H1 (cell line): ENCODE measurements around the gene RNF133. TPM values are rescaled to one million over a fixed set of nuclear protein-coding genes. Genes with fewer than 3 reads are reported as not detected.

Source experiments
- CREB1 ChIP-seq: IDR thresholded peaks from 2 replicates; pipeline ENCODE4 v1.6.1; 2012; ENCODE audit warnings: inconsistent platforms
- FOSL1 ChIP-seq: IDR thresholded peaks from 2 replicates; pipeline ENCODE4 v1.6.1; 2011; ENCODE audit warnings: mild to moderate bottlenecking, low read depth, low read length, moderate library complexity; ENCODE audit not compliant: insufficient read depth
- SAP30 ChIP-seq: fragments of 300-600 bp; sonication (generic); IDR thresholded peaks from 2 replicates; pipeline ENCODE4 v1.7.1; 2012; ENCODE audit warnings: low read length, moderate library complexity, mild to moderate bottlenecking, inconsistent platforms; ENCODE audit not compliant: insufficient read depth, insufficient replicate concordance
- TAF1 ChIP-seq: IDR thresholded peaks from 2 replicates; pipeline ENCODE4 v1.6.1; 2011; ENCODE audit warnings: mild to moderate bottlenecking, low read depth, low read length
- TCF12 ChIP-seq: IDR thresholded peaks from 2 replicates; pipeline ENCODE4 v1.6.1; 2011; ENCODE audit warnings: low read depth, mild to moderate bottlenecking, low read length
- polyA plus RNA-seq, 7 experiments: library from polyadenylated mRNA; depleted of rRNA in 3 of 7; stranded (reverse) in 5 of 7; unstranded in 2 of 7; fragments of >200 nt in 5 of 7; fragments of 200-250 nt in 2 of 7; gene quantifications; 1 replicate in 5 of 7; 2 replicates in 1 of 7; 4 replicates in 1 of 7; pipeline versions ENCODE4 v1.2.1 to v1.2.3, GENCODE V29; 2011 to 2013; ENCODE audit warnings: missing spikeins in 2 of 7, mixed read lengths in 2 of 7
- total RNA-seq: library from RNA; stranded (reverse); fragmentation: NEBNext Ultra II Directional; extraction: Animal tissue kit (Norgen Biotek cat#: 25700); gene quantifications from 2 replicates; pipeline ENCODE4 v1.2.1, GENCODE V29; 2021
- TF ChIP-seq, protein P1 (sequence below), 3 experiments: IDR thresholded peaks; 1 replicate in 2 of 3; 2 replicates in 1 of 3; pipeline versions ENCODE4 v1.5.1 to v1.6.1; 2011; ENCODE audit warnings: low read length in 3 of 3, mild to moderate bottlenecking in 3 of 3, inconsistent platforms in 2 of 3, low read depth in 1 of 3, moderate library complexity in 1 of 3; ENCODE audit not compliant: insufficient read depth in 1 of 3; ENCODE audit errors: control extremely low read depth in 1 of 3

Gene RNF133
- total and polyA plus RNA-seq, 2 of the 8 experiments (the other 6 are each of a cell fraction or from before 2014, with no cell fraction given): 0.09 to 0.39 TPM

DNA sequence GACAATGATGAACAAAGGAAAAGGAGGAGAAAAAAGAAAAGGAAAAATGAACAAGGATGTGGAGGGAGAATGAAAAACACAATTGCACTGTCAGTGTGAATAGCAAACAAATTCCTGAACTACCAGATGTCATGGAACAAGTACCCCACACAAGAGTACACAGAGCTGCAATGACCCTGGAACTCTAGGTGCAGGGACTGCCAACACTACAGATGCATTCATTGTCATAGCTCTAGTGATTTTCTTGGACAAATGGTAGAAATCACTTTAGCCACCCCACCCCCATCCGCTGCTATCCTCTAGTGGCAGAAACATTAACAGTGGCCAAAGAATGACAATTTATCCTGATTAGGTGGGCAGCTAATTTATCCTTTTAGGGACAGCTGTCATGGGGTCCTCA lies 3.1 kb downstream of the RNF133 start (continued):
- TF ChIP-seq SAP30 (no peak), TAF1 (no peak), FOSL1 (no peak), TCF12 (no peak), CREB1 (no peak)
- TF ChIP-seq, protein P1, sequence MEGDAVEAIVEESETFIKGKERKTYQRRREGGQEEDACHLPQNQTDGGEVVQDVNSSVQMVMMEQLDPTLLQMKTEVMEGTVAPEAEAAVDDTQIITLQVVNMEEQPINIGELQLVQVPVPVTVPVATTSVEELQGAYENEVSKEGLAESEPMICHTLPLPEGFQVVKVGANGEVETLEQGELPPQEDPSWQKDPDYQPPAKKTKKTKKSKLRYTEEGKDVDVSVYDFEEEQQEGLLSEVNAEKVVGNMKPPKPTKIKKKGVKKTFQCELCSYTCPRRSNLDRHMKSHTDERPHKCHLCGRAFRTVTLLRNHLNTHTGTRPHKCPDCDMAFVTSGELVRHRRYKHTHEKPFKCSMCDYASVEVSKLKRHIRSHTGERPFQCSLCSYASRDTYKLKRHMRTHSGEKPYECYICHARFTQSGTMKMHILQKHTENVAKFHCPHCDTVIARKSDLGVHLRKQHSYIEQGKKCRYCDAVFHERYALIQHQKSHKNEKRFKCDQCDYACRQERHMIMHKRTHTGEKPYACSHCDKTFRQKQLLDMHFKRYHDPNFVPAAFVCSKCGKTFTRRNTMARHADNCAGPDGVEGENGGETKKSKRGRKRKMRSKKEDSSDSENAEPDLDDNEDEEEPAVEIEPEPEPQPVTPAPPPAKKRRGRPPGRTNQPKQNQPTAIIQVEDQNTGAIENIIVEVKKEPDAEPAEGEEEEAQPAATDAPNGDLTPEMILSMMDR (IDR thresholded peaks at IDR 0.05; ENCODE audit: control extremely low read depth in 1 of 3, insufficient read depth in 1 of 3, low read depth in 1 of 3, low read length in 3 of 3): no peak
